T-helper 2 cell treated with Interferon-gamma antibody and Interleukin-4, amounts not matched to agents 5 μg/mL and 100 μg/mL, for 36 hours (primary cell): ENCODE measurements around the gene KCNK18.

Source experiments
- DNase-seq: peaks from one replicate; pipeline ENCODE4 v3.0.0; 2021; ENCODE audit warnings: low spot score
- H3K27ac Mint-ChIP-seq: one replicate; pipeline ENCODE4 v1.8.0; 2021; ENCODE audit warnings: mild to moderate bottlenecking, mixed read lengths
- H3K27me3 Mint-ChIP-seq: one replicate; pipeline ENCODE4 v1.8.0; 2021; ENCODE audit warnings: low read depth, mixed read lengths
- H3K36me3 Mint-ChIP-seq: one replicate; pipeline ENCODE4 v1.8.0; 2021; ENCODE audit warnings: low read depth, mixed read lengths
- H3K4me1 Mint-ChIP-seq: one replicate; pipeline ENCODE4 v1.8.0; 2021; ENCODE audit warnings: low read depth, mixed read lengths
- H3K4me3 Mint-ChIP-seq: one replicate; pipeline ENCODE4 v1.8.0; 2022; ENCODE audit warnings: mild to moderate bottlenecking, moderate library complexity, mixed read lengths
- H3K9me3 Mint-ChIP-seq: one replicate; pipeline ENCODE4 v1.8.0; 2021; ENCODE audit warnings: mixed read lengths

The KCNK18 gene

GRCh38 chr10:117186832-117187615 lies 10.3 kb upstream of the KCNK18 start:
- Mint-ChIP-seq H3K27ac (no peak overlapping the region), H3K4me1 (no peaks in the 10 kb centered on the region), H3K4me3 (no peak overlapping the region), H3K36me3 (no peaks in the 10 kb centered on the region), H3K27me3 (no peaks in the 10 kb centered on the region), H3K9me3 (no peaks in the 10 kb centered on the region)
- no peak for DNase-seq

- Mint-ChIP-seq H3K27me3 (no peaks in the 10 kb centered on the region), H3K36me3 (no peaks in the 10 kb centered on the region), H3K9me3 (no peaks in the 10 kb centered on the region), H3K27ac (no peak overlapping the region), H3K4me3 (no peak overlapping the region), H3K4me1 (no peaks in the 10 kb centered on the region)
- DNase-seq = no peak
Measured at GRCh38 chr10:117188371-117188770, 8.9 kb upstream of the KCNK18 start.

GRCh38 chr10:117189557-117189956 lies 7.7 kb upstream of the KCNK18 start:
- no peaks in the 10 kb centered on the region for H3K27me3 Mint-ChIP-seq
- no peak overlapping the region for H3K4me3 Mint-ChIP-seq
- DNase-seq = no peak

GRCh38 chr10:117198088-117198487 lies 799 bp downstream of the KCNK18 start:
- Mint-ChIP-seq H3K4me1 (no peaks in the 10 kb centered on the region), H3K36me3 (no peaks in the 10 kb centered on the region), H3K9me3 (peaks cover 5% of the 10 kb centered on the region), H3K4me3 (no peak overlapping the region), H3K27me3 (no peaks in the 10 kb centered on the region), H3K27ac (no peak overlapping the region)
- no peak for DNase-seq

More at GRCh38 chr10:117189557-117189956, 7.7 kb upstream of the KCNK18 start:
- Mint-ChIP-seq H3K4me1 (no peaks in the 10 kb centered on the region), H3K27ac (no peak overlapping the region), H3K36me3 (no peaks in the 10 kb centered on the region), H3K9me3 (peaks cover 3% of the 10 kb centered on the region)

GRCh38 chr10:117201826-117202225 lies 4.5 kb downstream of the KCNK18 start:
- H3K27me3 Mint-ChIP-seq = no peaks in the 10 kb centered on the region
- no peaks in the 10 kb centered on the region for H3K9me3 Mint-ChIP-seq
- no peak overlapping the region for H3K27ac Mint-ChIP-seq
- no peak overlapping the region for H3K4me3 Mint-ChIP-seq
- no peak for DNase-seq
- no peaks in the 10 kb centered on the region for H3K4me1 Mint-ChIP-seq
- H3K36me3 Mint-ChIP-seq = no peaks in the 10 kb centered on the region

GRCh38 chr10:117204316-117204715 lies 7.0 kb downstream of the KCNK18 start:
- Mint-ChIP-seq H3K36me3 (no peaks in the 10 kb centered on the region), H3K9me3 (no peaks in the 10 kb centered on the region), H3K27me3 (no peaks in the 10 kb centered on the region), H3K4me1 (no peaks in the 10 kb centered on the region), H3K27ac (no peak overlapping the region), H3K4me3 (no peak overlapping the region)
- no peak for DNase-seq

- peaks cover 13% of the 10 kb centered on the region for H3K27me3 Mint-ChIP-seq
Measured at GRCh38 chr10:117212176-117212575, 14.9 kb downstream of the KCNK18 start.

GRCh38 chr10:117214401-117214800 lies 17.1 kb downstream of the KCNK18 start:
- Mint-ChIP-seq H3K4me1 (no peaks in the 10 kb centered on the region), H3K36me3 (no peaks in the 10 kb centered on the region), H3K4me3 (no peak overlapping the region), H3K27me3 (peaks cover 17% of the 10 kb centered on the region), H3K27ac (no peak overlapping the region), H3K9me3 (no peaks in the 10 kb centered on the region)
- DNase-seq = no peak

More at GRCh38 chr10:117212176-117212575, 14.9 kb downstream of the KCNK18 start:
- no peaks in the 10 kb centered on the region for H3K9me3 Mint-ChIP-seq
- no peaks in the 10 kb centered on the region for H3K4me1 Mint-ChIP-seq
- H3K4me3 Mint-ChIP-seq = no peak overlapping the region
- no peaks in the 10 kb centered on the region for H3K36me3 Mint-ChIP-seq
- no peak for DNase-seq
- H3K27ac Mint-ChIP-seq = no peak overlapping the region

GRCh38 chr10:117215079-117215478 lies 17.8 kb downstream of the KCNK18 start:
- no peaks in the 10 kb centered on the region for H3K4me1 Mint-ChIP-seq
- H3K9me3 Mint-ChIP-seq = no peaks in the 10 kb centered on the region
- H3K27ac Mint-ChIP-seq = no peak overlapping the region
- H3K4me3 Mint-ChIP-seq = no peak overlapping the region
- peaks cover 17% of the 10 kb centered on the region for H3K27me3 Mint-ChIP-seq
- no peaks in the 10 kb centered on the region for H3K36me3 Mint-ChIP-seq
- no peak for DNase-seq

- Mint-ChIP-seq H3K36me3 (no peaks in the 10 kb centered on the region), H3K4me3 (peak overlapping the region; percentile 16), H3K27me3 (peaks cover 17% of the 10 kb centered on the region), H3K4me1 (no peaks in the 10 kb centered on the region), H3K27ac (no peak overlapping the region), H3K9me3 (no peaks in the 10 kb centered on the region)
- DNase-seq = no peak
Measured at GRCh38 chr10:117216028-117216427, 18.7 kb downstream of the KCNK18 start.

- Mint-ChIP-seq H3K36me3 (no peaks in the 10 kb centered on the region), H3K27ac (no peak overlapping the region), H3K9me3 (no peaks in the 10 kb centered on the region)
Measured at GRCh38 chr10:117216611-117217195, 19.4 kb downstream of the KCNK18 start.

GRCh38 chr10:117217196-117217761 lies 20.0 kb downstream of the KCNK18 start:
- no peak overlapping the region for H3K27ac Mint-ChIP-seq
- peaks cover 14% of the 10 kb centered on the region for H3K27me3 Mint-ChIP-seq
- peak; percentile 6 for DNase-seq
- H3K9me3 Mint-ChIP-seq = no peaks in the 10 kb centered on the region
- peak overlapping the region; percentile 76 for H3K4me3 Mint-ChIP-seq
- no peaks in the 10 kb centered on the region for H3K36me3 Mint-ChIP-seq
- H3K4me1 Mint-ChIP-seq = no peaks in the 10 kb centered on the region

More at GRCh38 chr10:117216611-117217195, 19.4 kb downstream of the KCNK18 start:
- DNase-seq = peak; percentile 67
- H3K4me1 Mint-ChIP-seq = no peaks in the 10 kb centered on the region
- H3K4me3 Mint-ChIP-seq = peak overlapping the region; percentile 76
- H3K27me3 Mint-ChIP-seq = peaks cover 17% of the 10 kb centered on the region

GRCh38 chr10:117218654-117219053 lies 21.4 kb downstream of the KCNK18 start:
- Mint-ChIP-seq H3K4me1 (no peaks in the 10 kb centered on the region), H3K9me3 (no peaks in the 10 kb centered on the region), H3K4me3 (no peak overlapping the region), H3K27me3 (peaks cover 12% of the 10 kb centered on the region), H3K27ac (no peak overlapping the region), H3K36me3 (no peaks in the 10 kb centered on the region)
- DNase-seq = no peak

- Mint-ChIP-seq H3K27me3 (peaks cover 5% of the 10 kb centered on the region), H3K4me1 (no peaks in the 10 kb centered on the region), H3K27ac (no peak overlapping the region), H3K4me3 (no peak overlapping the region), H3K36me3 (no peaks in the 10 kb centered on the region), H3K9me3 (no peaks in the 10 kb centered on the region)
- no peak for DNase-seq
Measured at GRCh38 chr10:117221156-117221711, 23.9 kb downstream of the KCNK18 start.
